Activated T-helper 1 cell treated with anti-CD3 and anti-CD28 coated beads, Interleukin-2, amount 50 U/mL, for 16 hours (primary cell): Measurements from ENCODE around the gene VPS35L.

Experiments
- DNase-seq, 2 donors: peaks; one replicate each; pipeline ENCODE4 v3.0.0-alpha.2; 2020; ENCODE audit warnings: low read depth in 1 of 2, low spot score in 1 of 2

Gene VPS35L

GRCh38 chr16:19595043-19595767, 39.7 kb downstream of the VPS35L start:
- DNase-seq = no peak

- DNase-seq = no peak
Observed at GRCh38 chr16:19598805-19599510, 43.5 kb downstream of the VPS35L start.

DNA sequence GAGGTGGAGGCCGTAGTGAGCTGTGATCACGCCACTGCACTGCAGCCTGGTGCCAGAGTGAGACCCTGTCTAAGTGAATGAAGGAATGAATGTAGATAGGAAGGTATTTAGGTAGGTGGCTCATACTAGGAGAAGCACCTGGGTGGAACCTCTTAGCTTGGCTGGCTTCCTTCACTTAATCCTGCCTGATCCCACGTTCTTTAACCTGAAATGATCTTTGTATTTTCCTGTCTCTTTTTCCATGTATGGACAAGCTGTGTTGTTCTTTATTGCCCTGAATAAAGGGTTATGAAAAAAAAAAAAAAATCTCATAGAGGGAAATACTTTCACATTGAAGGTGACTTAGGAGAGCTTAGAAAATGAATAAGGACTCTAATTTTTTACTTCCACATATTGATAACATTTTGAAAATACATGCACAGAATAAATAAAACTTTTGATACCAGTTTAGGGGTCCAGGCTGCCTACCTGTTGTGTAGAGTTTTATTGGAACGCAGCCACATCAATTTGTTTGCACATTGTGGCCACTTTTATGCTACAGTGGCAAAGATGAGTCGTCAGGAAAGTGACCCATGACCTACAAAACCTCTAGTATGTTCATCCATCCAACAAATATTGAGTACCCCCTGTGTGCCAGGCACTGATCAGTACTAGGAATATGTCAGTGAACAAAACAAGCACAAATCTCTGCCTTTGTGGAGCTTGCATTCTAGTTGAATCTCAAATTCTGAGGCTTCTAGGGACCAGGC, 44.6 kb downstream of the VPS35L start:
- no peak for DNase-seq

- DNase-seq = no peak
Observed at GRCh38 chr16:19601083-19601976, 45.8 kb downstream of the VPS35L start.

DNA sequence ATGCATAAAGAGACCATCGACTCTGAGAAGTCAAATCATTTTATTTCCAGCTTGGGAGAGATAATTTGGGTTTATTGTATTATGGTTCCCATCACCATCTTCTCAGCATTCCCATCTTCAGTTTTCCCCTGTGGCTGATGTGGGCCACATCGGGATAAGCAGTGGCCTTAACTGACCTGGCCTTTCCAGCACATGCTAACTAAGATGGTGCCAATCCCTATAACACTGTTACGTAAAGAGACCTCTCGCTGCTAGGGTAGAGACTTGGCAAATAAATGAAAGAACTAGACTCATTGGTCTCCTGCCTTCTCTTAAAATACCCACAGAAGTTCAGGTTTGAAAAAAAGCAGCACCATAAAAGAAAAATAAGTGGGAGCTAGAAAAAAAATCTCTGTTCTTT, 49.4 kb downstream of the VPS35L start:
- no peak for DNase-seq

- no peak for DNase-seq
Observed at GRCh38 chr16:19605701-19606100, 50.2 kb downstream of the VPS35L start.

DNA sequence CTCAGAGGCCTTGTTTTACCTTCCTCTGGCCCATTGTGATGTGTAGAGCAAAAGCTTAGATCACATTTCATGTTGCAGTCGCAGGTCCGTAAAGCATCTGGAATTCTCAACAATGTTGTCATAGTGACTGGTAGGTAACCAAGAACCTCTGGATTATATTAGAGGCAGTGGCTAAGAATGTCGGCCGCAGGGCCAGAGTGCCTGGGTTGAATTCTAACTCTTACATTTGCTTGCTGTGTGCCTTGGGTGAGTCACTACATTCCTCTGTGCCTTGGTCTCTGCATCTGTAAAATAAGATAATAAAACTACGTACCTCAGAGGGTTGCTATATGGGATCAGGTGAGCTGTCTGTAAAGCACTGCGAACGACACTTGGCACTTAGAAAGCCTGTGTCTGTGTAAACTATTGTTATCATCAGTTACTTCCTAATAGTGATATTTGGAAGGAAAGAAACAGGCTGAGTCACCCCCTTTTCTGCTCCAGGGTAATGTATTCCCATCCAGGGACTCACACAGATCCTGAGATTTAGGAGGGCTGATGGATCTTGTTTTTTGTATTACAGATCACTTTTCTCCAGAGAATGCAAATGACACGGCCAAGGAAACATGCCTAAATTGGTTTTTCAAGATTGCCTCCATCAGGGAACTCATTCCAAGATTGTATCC, 52.2 kb downstream of the VPS35L start:
- DNase-seq = no peak

- no peak for DNase-seq
Observed at GRCh38 chr16:19609359-19609758, 53.9 kb downstream of the VPS35L start.

DNA sequence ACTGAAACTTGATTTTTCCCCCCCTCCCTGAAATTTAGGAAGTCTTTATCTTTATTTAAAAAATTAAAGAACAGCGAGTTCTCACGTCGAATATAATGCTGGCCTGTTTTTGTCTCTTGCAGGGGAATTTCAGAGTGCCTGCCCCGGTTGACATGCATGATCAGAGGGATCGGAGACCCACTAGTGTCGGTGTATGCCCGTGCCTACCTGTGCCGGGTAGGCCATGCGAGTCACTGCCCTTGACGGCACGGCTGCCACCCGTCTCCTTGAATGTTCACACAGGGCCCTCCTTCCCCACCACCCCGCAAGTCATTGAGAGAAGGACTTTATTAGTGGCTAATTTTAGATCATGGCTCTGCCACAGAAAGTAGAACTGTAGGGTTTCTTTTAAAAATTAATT, 54.7 kb downstream of the VPS35L start:
- DNase-seq = no peak

DNA sequence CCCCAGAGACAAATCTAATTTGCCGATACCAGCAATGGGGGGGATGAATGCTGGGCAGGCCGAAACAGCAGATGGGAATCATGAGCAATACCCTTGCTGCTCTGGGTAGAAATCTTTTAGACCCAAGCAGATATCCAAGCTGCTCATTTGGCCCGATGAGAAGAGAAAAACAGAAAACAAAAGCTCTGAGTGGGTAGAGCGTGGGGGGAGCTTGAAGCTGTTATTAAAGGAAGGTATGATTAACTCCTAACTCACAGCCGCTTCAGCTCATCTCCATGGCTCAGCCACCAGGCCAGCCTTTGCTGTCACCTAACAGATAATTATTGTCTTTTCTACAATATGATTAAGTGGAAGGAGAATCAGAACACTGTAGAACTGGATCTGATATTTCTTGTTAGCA, 58.3 kb downstream of the VPS35L start:
- no peak for DNase-seq

GRCh38 chr16:19616241-19616640, 60.7 kb downstream of the VPS35L start:
- no peak for DNase-seq

DNA sequence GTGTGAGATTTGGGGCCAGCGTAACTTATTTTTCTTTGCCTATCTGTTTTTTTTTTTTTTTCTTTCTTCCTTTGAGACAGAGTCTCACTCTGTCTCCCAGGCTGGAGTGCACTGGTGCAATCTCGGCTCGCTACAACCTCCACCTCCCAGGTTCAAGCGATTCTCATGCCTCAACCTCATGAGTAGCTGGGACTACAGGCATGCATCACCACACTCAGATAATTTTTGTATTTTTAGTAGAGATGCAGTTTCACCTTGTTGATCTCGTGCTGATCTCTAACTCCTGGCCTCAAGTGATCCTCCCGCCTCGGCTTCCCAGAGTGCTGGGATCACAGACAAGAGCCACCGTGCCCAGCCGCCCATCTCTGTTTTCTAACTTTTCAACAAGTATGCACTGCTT, 63.4 kb downstream of the VPS35L start:
- DNase-seq = no peak

DNA sequence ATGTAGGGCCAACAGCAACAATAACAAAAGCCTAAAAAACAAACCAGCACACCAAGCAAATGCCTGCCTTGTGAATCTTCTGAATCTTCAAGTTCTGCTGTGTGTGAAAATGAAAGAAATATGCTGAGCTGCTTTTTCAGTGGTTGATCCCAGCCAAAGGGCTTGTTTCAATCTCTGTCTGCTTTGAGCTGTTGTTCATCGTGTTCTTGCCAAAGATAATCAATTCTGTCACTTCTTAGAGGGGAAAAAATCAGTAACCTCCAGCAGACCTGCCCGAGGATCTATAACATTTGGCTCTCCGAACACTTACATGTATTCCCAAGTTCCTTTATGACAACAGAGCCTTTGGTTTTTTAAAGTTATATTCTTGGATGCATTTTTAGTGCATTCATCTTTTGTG, 65.9 kb downstream of the VPS35L start:
- DNase-seq = no peak

GRCh38 chr16:19625039-19625438, 69.5 kb downstream of the VPS35L start:
- DNase-seq = no peak

DNA sequence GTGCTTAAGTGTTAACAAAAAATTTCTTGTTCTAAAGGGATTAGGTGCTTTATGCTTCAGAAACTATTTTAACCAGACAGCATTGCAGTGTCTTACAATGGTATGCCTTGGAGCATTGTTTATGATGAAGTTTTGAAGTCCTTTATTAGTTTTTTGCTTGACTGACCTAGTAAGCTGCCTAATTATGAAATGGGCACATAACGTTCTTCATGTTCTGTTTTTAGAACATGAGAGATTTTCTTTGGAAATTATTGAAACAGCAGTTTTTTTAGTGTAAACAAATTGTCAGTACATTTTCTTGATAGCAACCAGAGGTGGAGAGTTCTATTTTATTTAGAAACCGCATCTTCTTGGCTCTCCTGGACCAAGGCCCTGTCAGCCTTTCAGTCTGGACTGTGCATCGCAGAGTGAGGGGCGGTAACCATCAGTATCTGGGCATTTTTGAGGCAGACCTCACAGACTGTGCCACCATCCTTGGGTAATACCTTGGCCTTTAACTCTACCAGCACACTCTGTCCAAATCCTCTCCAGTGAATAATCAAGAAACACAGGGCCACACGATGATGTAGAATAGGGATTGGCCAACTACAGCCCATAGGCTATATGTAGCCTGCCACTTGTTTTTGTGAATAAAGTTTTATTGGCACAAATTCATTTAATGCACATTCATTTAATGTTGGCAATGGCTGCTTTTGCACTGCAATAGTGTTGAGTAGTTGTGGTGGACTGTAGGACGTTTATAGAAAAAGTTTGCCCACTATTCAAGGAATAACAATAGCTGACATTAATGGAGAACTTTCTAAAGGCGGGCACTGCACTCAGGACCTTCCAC, 81.1 kb downstream of the VPS35L start:
- DNase-seq = no peak

GRCh38 chr16:19639986-19640421, 84.5 kb downstream of the VPS35L start:
- DNase-seq = no peak

GRCh38 chr16:19642501-19642900, 87.0 kb downstream of the VPS35L start:
- no peak for DNase-seq

GRCh38 chr16:19644877-19645276, 89.4 kb downstream of the VPS35L start:
- no peak for DNase-seq

GRCh38 chr16:19645557-19645981, 90.1 kb downstream of the VPS35L start:
- no peak for DNase-seq

GRCh38 chr16:19649980-19650379, 94.5 kb downstream of the VPS35L start:
- DNase-seq = no peak
